Measurements from ENCODE around the gene CAPN5.

The CAPN5 gene

GRCh38 chr11:77084581-77085191 lies 17.9 kb downstream of the CAPN5 start:
- no peak overlapping the region for H3K27ac ChIP-seq (ENCODE audit: low read length)
- TF ChIP-seq CTCF (IDR thresholded peaks at IDR 0.05; ENCODE audit: low read depth, low read length) (no peak), EZH2phosphoT487 (IDR thresholded peaks at IDR 0.05; ENCODE audit: low read depth) (no peak)
- no peaks in the 10 kb centered on the region for H4K20me1 ChIP-seq (ENCODE audit: insufficient read depth, low read length)
- H3K4me1 ChIP-seq (ENCODE audit: low read length), result no peaks in the 10 kb centered on the region
- H3K4me2 ChIP-seq (ENCODE audit: low read length), result no peak overlapping the region
- no peak overlapping the region for H3K9ac ChIP-seq (ENCODE audit: low read length)
- H3K9me3 ChIP-seq (ENCODE audit: insufficient read depth, low read length), result no peaks in the 10 kb centered on the region
- no peak overlapping the region for H3K4me3 ChIP-seq (ENCODE audit: low read length)
- no peaks in the 10 kb centered on the region for H3K36me3 ChIP-seq (replicated peaks; ENCODE audit: low read depth, low read length)
- H3K27me3 ChIP-seq (ENCODE audit: low read depth, low read length), result no peaks in the 10 kb centered on the region
- H2AFZ ChIP-seq (ENCODE audit: low read depth, low read length), result no peak overlapping the region
- no peaks in the 10 kb centered on the region for H3K79me2 ChIP-seq (ENCODE audit: low read length)

- no peak for TF ChIP-seq EZH2phosphoT487 (IDR thresholded peaks at IDR 0.05; ENCODE audit: low read depth)
- no peak for TF ChIP-seq CTCF (IDR thresholded peaks at IDR 0.05; ENCODE audit: low read depth, low read length)
- no peak overlapping the region for H3K4me2 ChIP-seq (ENCODE audit: low read length)
- no peak overlapping the region for H3K27ac ChIP-seq (ENCODE audit: low read length)
- no peak overlapping the region for H2AFZ ChIP-seq (ENCODE audit: low read depth, low read length)
- H3K9ac ChIP-seq (ENCODE audit: low read length), result no peak overlapping the region
- H3K36me3 ChIP-seq (replicated peaks; ENCODE audit: low read depth, low read length), result no peaks in the 10 kb centered on the region
- no peaks in the 10 kb centered on the region for H3K9me3 ChIP-seq (ENCODE audit: insufficient read depth, low read length)
- no peaks in the 10 kb centered on the region for H4K20me1 ChIP-seq (ENCODE audit: insufficient read depth, low read length)
- H3K27me3 ChIP-seq (ENCODE audit: low read depth, low read length), result no peaks in the 10 kb centered on the region
- H3K4me3 ChIP-seq (ENCODE audit: low read length), result no peak overlapping the region
- peaks cover 3% of the 10 kb centered on the region for H3K4me1 ChIP-seq (ENCODE audit: low read length)
- H3K79me2 ChIP-seq (ENCODE audit: low read length), result no peaks in the 10 kb centered on the region
Observed at GRCh38 chr11:77085652-77086051, 18.9 kb downstream of the CAPN5 start.

GRCh38 chr11:77086521-77087472 lies 20.0 kb downstream of the CAPN5 start:
- no peak overlapping the region for H3K9ac ChIP-seq (ENCODE audit: low read length)
- no peak for TF ChIP-seq CTCF (IDR thresholded peaks at IDR 0.05; ENCODE audit: low read depth, low read length)
- no peak for TF ChIP-seq EZH2phosphoT487 (IDR thresholded peaks at IDR 0.05; ENCODE audit: low read depth)

DNA sequence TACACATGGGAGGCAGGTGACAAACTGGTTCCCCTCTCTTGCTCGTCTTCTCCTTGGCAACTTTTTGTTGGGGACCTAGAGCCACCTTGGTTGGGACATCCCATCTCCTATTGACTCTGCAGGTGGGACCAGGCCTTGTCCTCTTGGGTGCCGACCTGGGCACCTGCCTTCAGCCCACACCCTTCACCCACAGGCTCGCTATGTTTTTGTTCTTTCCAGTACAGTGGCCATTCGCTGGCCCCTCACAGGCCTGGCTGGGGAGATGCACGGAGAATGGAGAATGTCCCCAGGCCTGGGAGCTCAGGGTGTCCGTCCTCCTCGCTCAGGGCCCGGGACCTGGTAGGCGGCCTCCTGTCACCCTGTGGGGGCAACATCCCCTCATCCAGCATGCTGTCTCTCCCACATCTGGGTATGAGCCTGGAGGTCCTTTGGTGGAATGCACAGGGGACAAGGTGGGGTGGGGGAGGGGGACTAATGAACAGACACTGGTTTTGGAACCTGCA lies 21.0 kb downstream of the CAPN5 start:
- Histone ChIP-seq H3K27ac (ENCODE audit: low read length) (no peak overlapping the region), H3K27me3 (ENCODE audit: low read depth, low read length) (no peaks in the 10 kb centered on the region), H3K4me1 (ENCODE audit: low read length) (peaks cover 7% of the 10 kb centered on the region), H3K79me2 (ENCODE audit: low read length) (no peaks in the 10 kb centered on the region), H3K4me2 (ENCODE audit: low read length) (no peak overlapping the region), H4K20me1 (ENCODE audit: insufficient read depth, low read length) (no peaks in the 10 kb centered on the region), H3K4me3 (ENCODE audit: low read length) (no peak overlapping the region), H3K9me3 (ENCODE audit: insufficient read depth, low read length) (no peaks in the 10 kb centered on the region), H2AFZ (ENCODE audit: low read depth, low read length) (no peak overlapping the region), H3K36me3 (replicated peaks; ENCODE audit: low read depth, low read length) (no peaks in the 10 kb centered on the region), H3K9ac (ENCODE audit: low read length) (no peak overlapping the region)
- TF ChIP-seq EZH2phosphoT487 (IDR thresholded peaks at IDR 0.05; ENCODE audit: low read depth) (no peak), CTCF (IDR thresholded peaks at IDR 0.05; ENCODE audit: low read depth, low read length) (no peak)

More at GRCh38 chr11:77086521-77087472, 20.0 kb downstream of the CAPN5 start:
- Histone ChIP-seq H3K79me2 (ENCODE audit: low read length) (no peaks in the 10 kb centered on the region), H3K4me2 (ENCODE audit: low read length) (no peak overlapping the region), H3K27me3 (ENCODE audit: low read depth, low read length) (no peaks in the 10 kb centered on the region), H3K4me1 (ENCODE audit: low read length) (peaks cover 7% of the 10 kb centered on the region), H3K4me3 (ENCODE audit: low read length) (no peak overlapping the region), H3K27ac (ENCODE audit: low read length) (no peak overlapping the region), H4K20me1 (ENCODE audit: insufficient read depth, low read length) (no peaks in the 10 kb centered on the region), H3K36me3 (replicated peaks; ENCODE audit: low read depth, low read length) (no peaks in the 10 kb centered on the region), H2AFZ (ENCODE audit: low read depth, low read length) (no peak overlapping the region), H3K9me3 (ENCODE audit: insufficient read depth, low read length) (no peaks in the 10 kb centered on the region)

Measured in OCI-LY3 (cell line).